ENCODE data around the gene PTGFRN.
"Not testable (repeated sequence)": the region's sequence is repeated elsewhere in the genome, so short reads cannot be mapped to it uniquely, and the experiment has no call there.

PTGFRN gene

DNA sequence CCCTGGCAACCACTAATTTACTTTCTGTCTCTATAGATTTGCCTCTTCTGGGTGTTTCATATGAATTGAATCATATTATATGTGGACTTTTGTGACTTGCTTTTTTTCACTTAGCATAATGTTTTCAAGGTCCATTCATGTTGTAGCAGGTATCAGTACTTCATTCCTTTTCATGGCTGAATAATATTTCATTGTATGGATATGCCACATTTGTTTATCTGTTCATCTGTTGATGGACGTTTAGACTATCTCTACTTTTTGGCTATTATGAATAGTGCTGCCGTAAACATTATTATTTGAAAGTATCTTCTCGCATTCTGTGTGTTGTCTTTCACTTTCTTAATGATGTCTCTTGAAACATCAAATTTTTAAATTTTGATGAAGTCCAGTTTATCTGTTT, 59.0 kb downstream of the PTGFRN start:
- Histone ChIP-seq H3K4me3 (ENCODE audit: control insufficient read depth in 1 of 7, extremely low read depth in 1 of 7, insufficient read depth in 4 of 7, low read depth in 2 of 7, low read length in 6 of 7) (no peak overlapping the region), H3K9me3 (ENCODE audit: control extremely low read depth in 1 of 5, control insufficient read depth in 4 of 5, insufficient read depth in 2 of 5, low read depth in 1 of 5, low read length in 4 of 5) (no peaks in the 10 kb centered on the region), H3K27ac (ENCODE audit: insufficient read depth in 1 of 2, low read depth in 1 of 2, low read length in 2 of 2, poor library complexity in 1 of 2, severe bottlenecking in 2 of 2) (no peak overlapping the region), H3K4me1 (ENCODE audit: control extremely low read depth in 1 of 4, control insufficient read depth in 4 of 4, insufficient read depth in 4 of 4, low read length in 3 of 4) (no peaks in the 10 kb centered on the region), H3K36me3 (ENCODE audit: control insufficient read depth in 4 of 4, insufficient read depth in 4 of 4, low read length in 3 of 4) (no peaks in the 10 kb centered on the region), H3K27me3 (replicated peaks in 2 of 5; ENCODE audit: control insufficient read depth in 4 of 5, insufficient read depth in 5 of 5, low read length in 4 of 5) (peaks cover 0 to 4% (median 0%) of the 10 kb centered on the region in 5 experiments)
- no peak for DNase-seq
- ChIA-PET POLR2A (no interaction called here), CTCF (no interaction called here)
- no CpG with 5 or more reads among the region's 3 CpGs for whole genome bisulfite sequencing (ENCODE audit: insufficient coverage)

DNA sequence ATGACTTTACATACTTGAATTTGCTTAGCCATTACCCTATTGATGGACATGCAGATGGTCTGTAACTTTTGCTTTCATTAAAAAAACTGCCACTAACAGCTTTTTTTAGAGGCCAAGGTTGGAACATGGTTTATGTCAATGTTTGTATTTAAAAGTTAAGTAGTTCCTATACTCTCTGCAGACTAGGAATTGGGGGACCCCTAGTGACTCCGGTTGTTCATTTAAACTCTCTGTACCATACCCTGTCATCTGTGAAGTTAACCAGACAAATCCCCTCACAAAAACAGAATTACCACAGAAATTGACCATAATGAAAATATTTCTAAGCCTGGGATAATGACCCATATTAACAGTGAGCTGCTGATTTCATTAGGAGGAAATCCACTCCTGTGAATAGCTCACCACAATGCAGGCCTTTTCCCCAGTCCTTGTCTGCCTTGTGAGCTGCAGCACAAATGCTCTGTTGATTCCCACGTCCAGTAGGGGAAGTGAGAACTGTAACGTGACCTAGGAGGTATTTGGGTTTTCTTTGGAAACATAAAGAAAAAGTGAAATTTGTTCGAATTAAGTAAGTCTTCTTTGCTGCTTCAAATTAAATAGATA, 61.6 kb downstream of the PTGFRN start:
- POLR2A ChIA-PET: no interaction called here
- peaks cover 0 to under 1% (median 0%) of the 10 kb centered on the region in 5 experiments for H3K27me3 ChIP-seq (replicated peaks in 2 of 5; ENCODE audit: control insufficient read depth in 4 of 5, insufficient read depth in 5 of 5, low read length in 4 of 5)
- no peak for DNase-seq
- no peaks in the 10 kb centered on the region for H3K4me1 ChIP-seq (ENCODE audit: control extremely low read depth in 1 of 4, control insufficient read depth in 4 of 4, insufficient read depth in 4 of 4, low read length in 3 of 4)
- H3K4me3 ChIP-seq (ENCODE audit: control insufficient read depth in 1 of 7, extremely low read depth in 1 of 7, insufficient read depth in 4 of 7, low read depth in 2 of 7, low read length in 6 of 7): no peak overlapping the region
- CTCF ChIA-PET: no interaction called here
- no peaks in the 10 kb centered on the region for H3K36me3 ChIP-seq (ENCODE audit: control insufficient read depth in 4 of 4, insufficient read depth in 4 of 4, low read length in 3 of 4)
- no peak overlapping the region for H3K27ac ChIP-seq (ENCODE audit: insufficient read depth in 1 of 2, low read depth in 1 of 2, low read length in 2 of 2, poor library complexity in 1 of 2, severe bottlenecking in 2 of 2)
- H3K9me3 ChIP-seq (ENCODE audit: control extremely low read depth in 1 of 5, control insufficient read depth in 4 of 5, insufficient read depth in 2 of 5, low read depth in 1 of 5, low read length in 4 of 5): peaks cover 0 to 3% (median 0%) of the 10 kb centered on the region in 5 experiments
- WGBS (ENCODE audit: insufficient coverage): 100% methylated on average over 1 of the region's 4 CpGs

DNA sequence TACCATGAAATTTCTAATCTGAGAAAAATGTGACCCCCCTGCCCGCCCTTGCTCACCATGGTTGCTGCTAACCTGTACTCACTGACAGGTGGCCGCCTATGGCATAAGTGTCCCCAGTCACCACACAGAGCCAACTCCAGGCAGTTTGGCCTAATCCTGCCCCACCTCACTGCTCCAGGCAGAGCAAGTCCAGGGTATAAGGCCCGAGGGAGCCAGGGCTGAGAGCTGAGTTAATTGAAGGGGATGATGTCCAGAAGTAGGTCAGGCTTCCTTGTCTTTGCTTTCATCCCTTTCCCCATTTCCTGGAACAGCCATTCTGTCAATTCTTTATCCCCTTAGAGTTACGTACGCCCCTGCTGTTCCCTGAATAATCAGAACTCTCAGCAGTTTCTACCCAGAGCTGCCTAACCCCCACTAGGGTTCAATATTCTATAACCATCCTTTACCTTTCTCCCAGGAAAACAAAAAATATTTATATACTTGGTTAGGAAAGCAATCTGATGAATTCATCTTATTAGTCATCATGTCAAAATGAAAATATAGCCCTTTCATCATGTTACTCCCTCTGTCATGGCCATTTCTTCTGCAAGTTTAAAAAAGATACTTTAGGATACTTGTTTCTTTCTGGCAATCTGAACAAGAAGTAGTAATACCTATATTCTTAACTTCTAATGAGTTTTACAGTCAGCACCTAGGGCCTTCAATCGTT, 62.4 kb downstream of the PTGFRN start:
- WGBS (ENCODE audit: insufficient coverage): 96% methylated on average over 5 of the region's 6 CpGs
- no peak for DNase-seq
- H3K4me3 ChIP-seq (ENCODE audit: control insufficient read depth in 1 of 7, extremely low read depth in 1 of 7, insufficient read depth in 4 of 7, low read depth in 2 of 7, low read length in 6 of 7): no peak overlapping the region
- H3K27ac ChIP-seq (ENCODE audit: insufficient read depth in 1 of 2, low read depth in 1 of 2, low read length in 2 of 2, poor library complexity in 1 of 2, severe bottlenecking in 2 of 2): no peak overlapping the region
- ChIA-PET POLR2A (no interaction called here), CTCF (no interaction called here)
- H3K27me3 ChIP-seq (replicated peaks in 2 of 5; ENCODE audit: control insufficient read depth in 4 of 5, insufficient read depth in 5 of 5, low read length in 4 of 5): no peaks in the 10 kb centered on the region
- H3K9me3 ChIP-seq (ENCODE audit: control extremely low read depth in 1 of 5, control insufficient read depth in 4 of 5, insufficient read depth in 2 of 5, low read depth in 1 of 5, low read length in 4 of 5): peaks cover 0 to 3% (median 0%) of the 10 kb centered on the region in 5 experiments
- H3K36me3 ChIP-seq (ENCODE audit: control insufficient read depth in 4 of 4, insufficient read depth in 4 of 4, low read length in 3 of 4): no peaks in the 10 kb centered on the region
- no peaks in the 10 kb centered on the region for H3K4me1 ChIP-seq (ENCODE audit: control extremely low read depth in 1 of 4, control insufficient read depth in 4 of 4, insufficient read depth in 4 of 4, low read length in 3 of 4)

DNA sequence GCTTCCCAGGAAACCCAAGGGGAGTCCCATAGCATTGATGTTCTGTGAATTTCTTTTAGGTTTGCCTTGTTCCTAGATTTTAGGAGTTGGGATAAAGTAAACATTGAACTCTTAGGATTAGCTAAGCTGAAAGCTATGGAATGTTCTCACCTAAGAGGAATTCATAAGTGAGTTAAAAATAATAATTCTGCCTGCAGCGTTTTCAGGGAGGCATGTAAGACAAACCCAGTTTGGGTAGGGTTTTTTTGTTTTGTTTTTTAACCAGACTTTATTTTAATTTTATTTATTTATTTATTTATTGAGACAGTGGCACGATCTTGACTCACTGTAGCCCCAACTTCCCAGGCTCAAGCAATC, 62.9 kb downstream of the PTGFRN start:
- ChIA-PET CTCF (no interaction called here), POLR2A (no interaction called here)
- Histone ChIP-seq H3K9me3 (ENCODE audit: control extremely low read depth in 1 of 5, control insufficient read depth in 4 of 5, insufficient read depth in 2 of 5, low read depth in 1 of 5, low read length in 4 of 5) (peaks cover 0 to 3% (median 0%) of the 10 kb centered on the region in 5 experiments), H3K4me3 (ENCODE audit: control insufficient read depth in 1 of 7, extremely low read depth in 1 of 7, insufficient read depth in 4 of 7, low read depth in 2 of 7, low read length in 6 of 7) (no peak overlapping the region), H3K27ac (ENCODE audit: insufficient read depth in 1 of 2, low read depth in 1 of 2, low read length in 2 of 2, poor library complexity in 1 of 2, severe bottlenecking in 2 of 2) (no peak overlapping the region), H3K4me1 (ENCODE audit: control extremely low read depth in 1 of 4, control insufficient read depth in 4 of 4, insufficient read depth in 4 of 4, low read length in 3 of 4) (no peaks in the 10 kb centered on the region), H3K36me3 (ENCODE audit: control insufficient read depth in 4 of 4, insufficient read depth in 4 of 4, low read length in 3 of 4) (no peaks in the 10 kb centered on the region), H3K27me3 (replicated peaks in 2 of 5; ENCODE audit: control insufficient read depth in 4 of 5, insufficient read depth in 5 of 5, low read length in 4 of 5) (no peaks in the 10 kb centered on the region)
- 100% methylated on average over 1 of the region's 2 CpGs for WGBS (ENCODE audit: insufficient coverage)
- DNase-seq: no peak

DNA sequence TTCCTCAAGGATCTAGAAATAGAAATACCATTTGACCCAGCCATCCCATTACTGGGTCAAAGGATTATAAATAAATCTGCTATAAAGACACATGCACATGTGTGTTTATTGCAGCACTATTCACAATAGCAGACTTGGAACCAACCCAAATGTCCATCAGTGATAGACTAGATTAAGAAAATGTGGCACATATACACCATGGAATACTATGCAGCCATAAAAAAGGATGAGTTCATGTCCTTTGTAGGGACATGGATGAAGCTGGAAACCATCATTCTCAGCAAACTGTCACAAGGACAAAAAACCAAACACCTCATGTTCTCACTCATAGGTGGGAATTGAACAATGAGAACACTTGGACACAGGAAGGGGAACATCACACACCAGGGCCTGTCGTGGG, 70.6 kb downstream of the PTGFRN start:
- no CpG with 5 or more reads among the region's 1 CpG for WGBS (ENCODE audit: insufficient coverage)
- CTCF ChIA-PET: not testable (repeated sequence)

DNA sequence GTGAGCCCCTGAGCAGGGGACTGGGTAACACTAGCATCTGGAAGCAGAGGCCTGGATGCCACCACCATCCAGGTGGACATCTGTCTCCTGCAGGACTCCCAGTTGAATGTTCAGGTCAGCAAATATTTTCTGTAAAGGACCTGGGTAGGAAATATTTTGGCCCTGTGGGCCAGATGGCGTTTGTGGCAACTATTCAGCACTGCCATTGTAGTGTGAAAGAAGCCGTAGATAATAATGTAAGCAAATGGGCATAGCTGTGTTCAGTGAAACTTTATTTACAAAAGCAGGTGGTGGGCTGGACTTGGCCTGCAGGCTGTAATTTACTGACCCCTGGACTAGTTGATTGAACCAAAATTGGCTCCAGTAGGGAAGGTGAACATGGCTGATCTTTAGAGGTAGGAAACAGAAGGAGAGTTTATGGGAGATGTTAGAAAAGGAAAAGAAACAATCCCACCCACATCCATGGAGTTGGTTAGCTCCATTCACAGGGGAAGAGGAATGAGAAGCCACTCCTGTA, 71.9 kb downstream of the PTGFRN start:
- Histone ChIP-seq H3K4me3 (ENCODE audit: control insufficient read depth in 1 of 7, extremely low read depth in 1 of 7, insufficient read depth in 4 of 7, low read depth in 2 of 7, low read length in 6 of 7) (no peak overlapping the region), H3K9me3 (ENCODE audit: control extremely low read depth in 1 of 5, control insufficient read depth in 4 of 5, insufficient read depth in 2 of 5, low read depth in 1 of 5, low read length in 4 of 5) (no peaks in the 10 kb centered on the region), H3K27ac (ENCODE audit: insufficient read depth in 1 of 2, low read depth in 1 of 2, low read length in 2 of 2, poor library complexity in 1 of 2, severe bottlenecking in 2 of 2) (no peak overlapping the region), H3K27me3 (replicated peaks in 2 of 5; ENCODE audit: control insufficient read depth in 4 of 5, insufficient read depth in 5 of 5, low read length in 4 of 5) (no peaks in the 10 kb centered on the region), H3K4me1 (ENCODE audit: control extremely low read depth in 1 of 4, control insufficient read depth in 4 of 4, insufficient read depth in 4 of 4, low read length in 3 of 4) (peaks cover 2 to 10% (median 5%) of the 10 kb centered on the region in 4 experiments), H3K36me3 (ENCODE audit: control insufficient read depth in 4 of 4, insufficient read depth in 4 of 4, low read length in 3 of 4) (no peaks in the 10 kb centered on the region)
- no peak for DNase-seq
- WGBS (ENCODE audit: insufficient coverage): 94% methylated on average over 2 of the region's 2 CpGs
- ChIA-PET CTCF (interaction anchor here (1.0 to 1.2 kb wide), 2 partner anchors 14 to 27 kb away, joined by 3 to 4 read pairs; no protein-coding TSS in a partner anchor), POLR2A (no interaction called here)

More for the DNA sequence above, 70.6 kb downstream of the PTGFRN start:
- H3K27ac ChIP-seq (ENCODE audit: insufficient read depth in 1 of 2, low read depth in 1 of 2, low read length in 2 of 2, poor library complexity in 1 of 2, severe bottlenecking in 2 of 2); POLR2A ChIA-PET; H3K36me3 ChIP-seq (ENCODE audit: control insufficient read depth in 4 of 4, insufficient read depth in 4 of 4, low read length in 3 of 4); H3K4me3 ChIP-seq (ENCODE audit: control insufficient read depth in 1 of 7, extremely low read depth in 1 of 7, insufficient read depth in 4 of 7, low read depth in 2 of 7, low read length in 6 of 7); H3K4me1 ChIP-seq (ENCODE audit: control extremely low read depth in 1 of 4, control insufficient read depth in 4 of 4, insufficient read depth in 4 of 4, low read length in 3 of 4); H3K9me3 ChIP-seq (ENCODE audit: control extremely low read depth in 1 of 5, control insufficient read depth in 4 of 5, insufficient read depth in 2 of 5, low read depth in 1 of 5, low read length in 4 of 5); DNase-seq; H3K27me3 ChIP-seq (replicated peaks in 2 of 5; ENCODE audit: control insufficient read depth in 4 of 5, insufficient read depth in 5 of 5, low read length in 4 of 5): not testable (repeated sequence)

DNA sequence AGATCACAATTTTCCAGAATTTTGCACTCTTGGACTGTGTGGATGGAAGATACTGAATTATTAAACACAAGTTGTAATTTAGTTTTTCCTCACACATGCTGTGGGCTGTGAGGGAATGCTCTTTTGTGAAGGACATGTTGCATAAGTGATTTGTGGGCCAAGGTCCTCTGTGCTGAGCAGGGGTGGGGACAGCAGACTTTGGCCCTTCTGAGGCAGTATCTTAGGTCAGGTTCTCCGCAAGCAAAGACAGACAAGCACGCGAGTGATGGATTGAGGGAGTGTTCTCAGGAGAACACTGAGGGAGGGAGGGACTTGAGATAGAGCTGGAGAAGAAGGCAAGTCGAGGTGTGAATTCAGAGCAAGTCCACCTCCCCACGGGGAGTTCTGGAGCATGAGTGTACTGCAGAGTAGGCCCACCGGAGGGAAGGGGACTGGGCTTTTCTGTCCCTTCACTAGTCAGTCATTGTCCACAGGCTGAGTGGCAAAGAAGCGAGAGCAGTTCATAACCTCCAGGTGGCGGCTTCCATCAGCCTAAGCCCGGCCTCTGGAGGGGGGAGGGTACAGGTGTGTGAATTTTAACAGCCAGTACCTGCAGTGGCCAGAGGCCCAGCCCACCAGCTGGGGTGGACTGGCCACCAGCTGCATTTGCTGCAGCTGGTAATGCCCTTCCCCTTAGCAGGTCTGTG, 72.7 kb downstream of the PTGFRN start:
- CTCF ChIA-PET: interaction anchor here (1.0 to 1.2 kb wide), 2 partner anchors 14 to 28 kb away, joined by 3 to 4 read pairs; no protein-coding TSS in a partner anchor
- Histone ChIP-seq H3K4me1 (ENCODE audit: control extremely low read depth in 1 of 4, control insufficient read depth in 4 of 4, insufficient read depth in 4 of 4, low read length in 3 of 4) (peaks cover 2 to 17% (median 12%) of the 10 kb centered on the region in 4 experiments), H3K36me3 (ENCODE audit: control insufficient read depth in 4 of 4, insufficient read depth in 4 of 4, low read length in 3 of 4) (no peaks in the 10 kb centered on the region), H3K9me3 (ENCODE audit: control extremely low read depth in 1 of 5, control insufficient read depth in 4 of 5, insufficient read depth in 2 of 5, low read depth in 1 of 5, low read length in 4 of 5) (no peaks in the 10 kb centered on the region), H3K27ac (ENCODE audit: insufficient read depth in 1 of 2, low read depth in 1 of 2, low read length in 2 of 2, poor library complexity in 1 of 2, severe bottlenecking in 2 of 2) (no peak overlapping the region), H3K4me3 (ENCODE audit: control insufficient read depth in 1 of 7, extremely low read depth in 1 of 7, insufficient read depth in 4 of 7, low read depth in 2 of 7, low read length in 6 of 7) (no peak overlapping the region), H3K27me3 (replicated peaks in 2 of 5; ENCODE audit: control insufficient read depth in 4 of 5, insufficient read depth in 5 of 5, low read length in 4 of 5) (no peaks in the 10 kb centered on the region)
- 100% methylated on average over 6 of the region's 9 CpGs for WGBS (ENCODE audit: insufficient coverage)
- DNase-seq: no peak
- POLR2A ChIA-PET: no interaction called here

Measured in common myeloid progenitor, CD34-positive (primary cell).